Measurements from ENCODE around the gene FRMD5.
"Not testable (repeated sequence)": the region's sequence is repeated elsewhere in the genome, so short reads cannot be mapped to it uniquely, and the experiment has no call there.

Gene FRMD5

GRCh38 chr15:43851251-43851650 is 343.8 kb downstream of the FRMD5 start:
- no peak for DNase-seq (ENCODE audit: low read depth)
- no peak overlapping the region for H3K4me3 ChIP-seq (ENCODE audit: control insufficient read depth, low read depth, low read length)
- TF ChIP-seq, protein P1, sequence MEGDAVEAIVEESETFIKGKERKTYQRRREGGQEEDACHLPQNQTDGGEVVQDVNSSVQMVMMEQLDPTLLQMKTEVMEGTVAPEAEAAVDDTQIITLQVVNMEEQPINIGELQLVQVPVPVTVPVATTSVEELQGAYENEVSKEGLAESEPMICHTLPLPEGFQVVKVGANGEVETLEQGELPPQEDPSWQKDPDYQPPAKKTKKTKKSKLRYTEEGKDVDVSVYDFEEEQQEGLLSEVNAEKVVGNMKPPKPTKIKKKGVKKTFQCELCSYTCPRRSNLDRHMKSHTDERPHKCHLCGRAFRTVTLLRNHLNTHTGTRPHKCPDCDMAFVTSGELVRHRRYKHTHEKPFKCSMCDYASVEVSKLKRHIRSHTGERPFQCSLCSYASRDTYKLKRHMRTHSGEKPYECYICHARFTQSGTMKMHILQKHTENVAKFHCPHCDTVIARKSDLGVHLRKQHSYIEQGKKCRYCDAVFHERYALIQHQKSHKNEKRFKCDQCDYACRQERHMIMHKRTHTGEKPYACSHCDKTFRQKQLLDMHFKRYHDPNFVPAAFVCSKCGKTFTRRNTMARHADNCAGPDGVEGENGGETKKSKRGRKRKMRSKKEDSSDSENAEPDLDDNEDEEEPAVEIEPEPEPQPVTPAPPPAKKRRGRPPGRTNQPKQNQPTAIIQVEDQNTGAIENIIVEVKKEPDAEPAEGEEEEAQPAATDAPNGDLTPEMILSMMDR (IDR thresholded peaks at IDR 0.05; ENCODE audit: control insufficient read depth, insufficient read depth, low read depth, low read length, missing control alignments) = no peak

GRCh38 chr15:43845421-43845820 is 349.6 kb downstream of the FRMD5 start:
- no peak for DNase-seq (ENCODE audit: low read depth)
- no peak overlapping the region for H3K4me3 ChIP-seq (ENCODE audit: control insufficient read depth, low read depth, low read length)
- TF ChIP-seq, protein P1 (IDR thresholded peaks at IDR 0.05; ENCODE audit: control insufficient read depth, insufficient read depth, low read depth, low read length, missing control alignments) = no peak

- not testable (repeated sequence) for H3K4me3 ChIP-seq (ENCODE audit: control insufficient read depth, low read depth, low read length); DNase-seq (ENCODE audit: low read depth)
Measured at GRCh38 chr15:43832485-43832884, 362.6 kb downstream of the FRMD5 start.

- H3K4me3 ChIP-seq (ENCODE audit: control insufficient read depth, low read depth, low read length); DNase-seq (ENCODE audit: low read depth): not testable (repeated sequence)
Measured at GRCh38 chr15:43831519-43832052, 363.5 kb downstream of the FRMD5 start.

- not testable (repeated sequence) for DNase-seq (ENCODE audit: low read depth); H3K4me3 ChIP-seq (ENCODE audit: control insufficient read depth, low read depth, low read length)
Measured at GRCh38 chr15:43830691-43831275, 364.3 kb downstream of the FRMD5 start.

DNA sequence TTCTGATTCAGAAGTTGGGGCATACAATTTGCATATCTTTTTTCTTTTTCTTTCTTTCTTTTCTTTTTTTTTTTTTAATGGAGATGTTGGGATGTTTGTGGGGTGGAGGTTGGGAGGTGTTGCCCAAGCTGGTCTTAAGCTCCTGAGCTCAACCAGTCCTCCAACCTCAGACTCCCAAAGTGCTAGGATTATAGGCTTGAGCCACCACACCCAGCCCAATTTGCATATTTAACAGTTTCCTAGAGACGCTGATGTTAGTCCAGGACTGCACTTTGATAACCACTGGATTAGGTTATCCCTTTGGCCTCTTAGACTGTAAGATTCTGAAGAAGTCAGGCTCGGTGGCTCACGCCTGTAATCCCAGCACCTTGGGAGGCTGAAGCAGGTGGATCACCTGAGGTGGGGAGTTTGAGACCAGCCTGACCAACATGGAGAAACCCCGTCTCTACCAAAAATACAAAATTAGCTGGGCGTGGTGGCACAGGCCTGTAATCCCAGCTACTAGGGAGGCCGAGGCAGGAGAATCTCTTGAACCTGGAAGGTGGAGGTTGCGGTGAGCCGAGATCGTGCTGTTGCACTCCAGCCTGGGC is 365.0 kb downstream of the FRMD5 start:
- not testable (repeated sequence) for DNase-seq (ENCODE audit: low read depth); H3K4me3 ChIP-seq (ENCODE audit: control insufficient read depth, low read depth, low read length)

DNA sequence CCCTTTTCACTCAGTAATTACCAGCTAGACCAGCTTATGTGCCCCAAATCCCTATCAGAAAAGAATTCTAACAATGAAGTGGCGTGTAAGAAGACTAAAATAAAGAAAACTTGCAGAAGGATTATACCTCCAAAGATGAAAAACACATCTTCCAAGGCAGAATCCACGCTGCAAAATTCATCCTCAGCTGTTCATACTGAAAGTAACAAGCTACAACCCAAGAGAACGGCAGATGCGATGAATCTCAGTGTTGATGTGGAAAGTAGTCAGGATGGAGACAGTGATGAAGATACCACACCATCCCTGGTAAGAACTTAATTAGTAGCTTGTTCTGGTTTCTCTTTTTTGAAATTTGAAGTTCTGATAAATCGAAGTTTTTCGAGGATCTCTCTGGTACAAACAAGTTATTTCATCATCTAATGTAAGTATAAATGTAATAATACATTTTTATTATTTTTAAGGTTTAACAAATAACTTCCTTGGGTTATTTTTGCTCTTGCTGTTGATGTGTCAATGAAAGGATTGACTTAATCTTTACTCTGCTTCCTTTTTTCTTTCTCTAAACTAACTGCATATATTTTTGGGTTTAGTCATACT is 366.9 kb downstream of the FRMD5 start:
- TF ChIP-seq, protein P1 (IDR thresholded peaks at IDR 0.05; ENCODE audit: control insufficient read depth, insufficient read depth, low read depth, low read length, missing control alignments) = no peak
- no peak overlapping the region; the same call in 1 of the 2 replicates for H3K4me3 ChIP-seq (ENCODE audit: control insufficient read depth, low read depth, low read length)
- DNase-seq (ENCODE audit: low read depth) = no peak

- TF ChIP-seq, protein P1 (IDR thresholded peaks at IDR 0.05; ENCODE audit: control insufficient read depth, insufficient read depth, low read depth, low read length, missing control alignments) = no peak
- H3K4me3 ChIP-seq (ENCODE audit: control insufficient read depth, low read depth, low read length) = peak within 1 kb of the TSS; percentile 63
- DNase-seq (ENCODE audit: low read depth) = no peak
Measured at GRCh38 chr15:43826508-43827341, 368.3 kb downstream of the FRMD5 start, which contains the start of gene WDR76. WDR76 (plus strand) TSS chr15:43827002; CDS start chr15:43827033, 31 bp downstream.
